ENCODE data around the gene ATXN7L2. TPM values are rescaled to one million over a fixed set of nuclear protein-coding genes. Genes with fewer than 3 reads are reported as not detected.
A peak's percentile ranks its signal among the peaks of the same experiment; 100 is the strongest.

Gene ATXN7L2
- total RNA-seq, 2 donors from 2014 or later = 2.7 to 3.3 TPM

DNA sequence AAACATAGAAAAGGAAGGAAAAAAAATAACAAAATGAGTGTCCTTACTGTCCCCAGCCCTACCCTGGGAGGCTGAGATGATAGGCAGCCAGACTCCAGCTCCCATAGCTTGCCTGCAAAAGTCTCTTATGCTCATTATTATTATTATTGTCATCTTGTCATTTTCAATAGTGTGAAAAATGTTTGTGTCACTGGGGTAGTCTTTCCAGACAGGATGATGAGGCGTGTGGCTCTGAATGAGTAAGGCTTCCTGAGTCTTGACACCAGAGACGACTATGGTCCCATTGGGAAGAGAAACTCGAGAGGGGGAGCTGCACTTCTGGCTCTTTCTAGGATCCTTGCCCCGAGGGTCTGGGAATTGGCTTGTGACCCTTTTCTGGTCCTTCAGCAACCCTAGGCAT lies 9.1 kb downstream of the ATXN7L2 start:
- intact Hi-C loops (cut with DNase I) = no loop called here

DNA sequence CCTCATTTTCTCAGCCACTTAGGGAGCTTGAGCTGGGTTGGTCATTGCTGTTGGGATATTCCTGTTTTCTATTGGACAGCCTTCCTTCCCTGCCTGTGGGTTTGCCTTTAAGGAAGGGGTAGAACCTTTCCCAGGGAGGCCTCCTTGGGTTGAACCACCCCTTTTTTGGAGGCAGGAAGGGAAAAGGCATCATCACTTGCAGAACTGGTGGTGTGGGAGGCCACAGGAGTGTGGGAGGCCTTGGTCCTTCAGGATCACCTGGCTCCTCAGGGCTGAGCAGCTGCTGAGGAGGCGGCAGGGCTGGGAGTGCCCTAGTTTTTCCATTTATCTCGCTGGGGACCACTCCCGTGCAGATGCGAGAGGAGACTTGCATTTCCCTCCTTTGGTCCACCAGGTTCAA lies 9.5 kb downstream of the ATXN7L2 start:
- intact Hi-C loops (cut with DNase I) = no loop called here
- no peak for DNase-seq (ENCODE audit: low spot score)

More for the DNA sequence above, 9.1 kb downstream of the ATXN7L2 start:
- DNase-seq (ENCODE audit: low spot score) = no peak

DNA sequence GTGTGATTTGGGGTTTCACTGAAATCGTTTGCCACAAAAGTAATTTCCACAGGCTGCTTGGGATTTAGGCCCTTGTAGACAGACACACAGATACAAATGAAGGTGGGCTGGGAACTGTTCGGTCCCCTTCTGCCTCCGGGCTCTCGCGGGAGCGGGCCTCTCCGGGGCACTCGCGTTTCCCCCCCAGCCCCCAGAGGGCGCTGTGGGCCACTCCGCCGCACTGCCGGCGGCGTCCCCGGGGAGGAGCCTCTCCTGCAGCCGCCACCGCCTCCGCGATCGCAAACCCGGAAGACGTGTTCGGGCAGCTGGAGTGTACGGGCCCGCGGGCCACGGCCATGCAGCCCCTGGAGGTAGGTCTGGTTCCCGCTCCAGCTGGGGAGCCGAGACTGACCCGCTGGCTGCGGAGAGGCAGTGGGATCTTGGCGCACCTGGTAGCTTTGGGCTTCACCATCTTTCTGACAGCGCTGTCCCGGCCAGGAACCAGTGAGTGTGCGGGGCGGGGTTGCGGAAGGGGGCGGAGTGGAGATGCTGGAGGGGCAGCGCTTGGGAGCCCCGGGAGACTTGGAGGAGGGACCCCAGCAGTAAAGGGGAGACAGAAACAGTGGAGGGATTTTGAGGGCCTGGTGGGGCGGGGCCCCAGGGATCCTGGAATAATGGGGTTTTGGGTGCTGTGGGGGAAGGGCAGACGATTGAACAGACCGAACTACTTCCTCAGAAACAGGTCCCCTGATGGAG lies 10.3 kb downstream of the ATXN7L2 start, which contains the start of gene CYB561D1:
Gene CYB561D1, plus strand, starts transcription at position 290 of the 735 bp plus-strand sequence. Its CDS starts 46 bp downstream, at position 336.
- intact Hi-C loops (cut with DNase I) = no loop called here
- peak; percentile 96 for DNase-seq (ENCODE audit: low spot score)

DNA sequence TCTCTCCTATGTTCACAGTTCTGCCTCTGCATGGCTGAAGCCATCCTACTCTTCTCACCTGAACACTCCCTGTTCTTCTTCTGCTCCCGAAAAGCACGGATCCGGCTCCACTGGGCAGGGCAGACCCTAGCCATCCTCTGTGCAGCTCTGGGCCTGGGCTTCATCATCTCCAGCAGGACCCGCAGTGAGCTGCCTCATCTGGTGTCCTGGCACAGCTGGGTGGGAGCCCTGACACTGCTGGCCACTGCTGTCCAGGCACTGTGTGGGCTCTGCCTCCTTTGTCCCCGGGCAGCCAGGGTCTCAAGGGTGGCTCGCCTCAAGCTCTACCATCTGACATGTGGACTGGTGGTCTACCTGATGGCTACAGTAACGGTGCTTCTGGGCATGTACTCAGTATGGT lies 12.0 kb downstream of the ATXN7L2 start:
- intact Hi-C loops (cut with DNase I) = loop anchor here in 1 of 2 donors (2.0 kb wide), 1 partner anchor 35 kb away; no protein-coding TSS in a partner anchor
- DNase-seq (ENCODE audit: low spot score) = no peak

DNA sequence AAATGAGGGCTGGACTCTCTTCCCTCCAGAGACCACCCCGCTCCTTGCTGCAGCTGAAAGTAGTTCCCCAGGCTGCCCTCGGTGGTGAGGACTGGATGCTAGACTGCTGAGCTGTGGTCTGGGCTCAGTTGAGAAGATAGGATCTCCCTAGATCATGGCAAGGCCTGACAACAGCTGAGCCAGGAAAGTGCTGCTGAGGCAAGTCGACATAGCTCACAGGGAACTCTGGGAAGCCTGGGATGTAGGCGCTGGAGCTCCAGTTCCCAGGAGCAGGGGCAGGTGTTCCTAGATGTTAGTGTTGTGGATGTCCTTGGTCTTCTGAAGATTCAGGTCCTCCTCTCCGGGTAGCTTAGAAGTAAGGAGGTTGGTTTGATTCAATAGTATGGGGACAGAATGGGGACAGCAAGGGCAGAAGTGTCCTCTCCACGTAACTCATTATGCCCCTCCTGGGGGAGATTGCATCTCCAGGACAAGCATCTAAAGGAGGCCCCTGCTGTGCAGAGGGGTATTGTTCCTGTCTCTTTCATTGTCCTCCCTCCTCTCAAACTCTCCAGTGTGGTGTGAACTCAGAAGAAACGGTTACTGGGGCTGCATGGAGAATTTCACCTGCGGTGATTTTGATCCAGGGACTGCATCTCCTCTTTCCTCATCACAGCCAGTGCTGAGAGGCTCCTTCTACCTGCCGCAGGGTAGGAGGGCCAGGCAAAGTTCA lies 13.9 kb downstream of the ATXN7L2 start:
- DNase-seq (ENCODE audit: low spot score) = no peak
- intact Hi-C loops (cut with DNase I) = loop anchor here in 1 of 2 donors (2.0 kb wide), 1 partner anchor 33 kb away; no protein-coding TSS in a partner anchor

DNA sequence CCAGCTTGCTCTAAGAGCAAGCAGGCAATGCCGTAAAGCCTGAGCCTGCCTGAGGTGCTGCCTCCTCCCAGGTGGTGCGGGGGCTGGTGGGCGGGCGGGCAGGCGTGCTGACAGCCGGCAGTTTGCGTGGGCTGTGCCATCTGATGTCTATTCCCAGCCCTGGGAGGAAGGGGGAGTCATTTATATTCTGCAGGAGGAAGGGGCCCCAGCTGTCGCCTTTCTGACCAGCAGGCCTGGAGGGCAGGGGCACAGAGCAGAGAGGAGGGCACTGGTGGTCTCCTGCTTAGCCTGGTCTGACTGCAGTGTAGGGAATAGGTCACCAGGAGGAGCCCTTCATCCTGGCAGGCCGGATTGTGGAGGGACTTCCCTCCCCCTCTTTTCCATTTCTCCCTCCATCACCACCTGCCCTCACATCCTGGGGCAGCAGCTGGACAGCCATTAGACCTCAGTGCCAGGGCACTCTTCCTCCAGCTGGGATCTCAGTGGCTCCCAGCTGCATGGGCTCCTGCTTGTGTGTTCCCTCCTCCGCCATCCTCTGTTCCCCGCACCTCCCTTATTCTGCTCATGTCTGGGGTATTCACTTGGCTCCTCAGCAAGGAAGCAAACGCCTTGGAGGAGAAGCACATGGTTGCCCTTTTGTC lies 14.6 kb downstream of the ATXN7L2 start:
- DNase-seq (ENCODE audit: low spot score) = no peak
- intact Hi-C loops (cut with DNase I) = no loop called here

DNA sequence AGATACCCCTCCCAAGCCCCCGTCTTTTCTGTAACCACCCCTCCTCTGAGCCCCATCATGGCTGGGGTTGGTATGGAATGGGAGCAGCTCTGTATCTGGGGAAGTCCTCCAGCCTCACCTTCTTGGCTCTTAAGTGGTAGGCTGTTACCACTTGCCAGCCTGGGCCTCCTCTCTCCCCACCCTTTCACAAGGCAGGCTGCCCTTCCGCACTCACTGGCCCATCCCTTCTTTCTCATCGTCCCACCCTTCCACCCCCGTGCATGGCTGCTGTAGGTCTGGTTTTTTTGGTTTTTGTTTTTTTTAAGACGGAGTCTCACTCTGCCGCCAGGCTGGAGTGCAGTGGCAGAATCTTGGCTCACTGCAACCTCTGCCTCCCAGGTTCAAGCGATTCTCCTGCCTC lies 15.4 kb downstream of the ATXN7L2 start:
- intact Hi-C loops (cut with DNase I) = loop anchor here in 1 of 2 donors (1.0 kb wide), 1 partner anchor 36 kb away; no protein-coding TSS in a partner anchor

DNA sequence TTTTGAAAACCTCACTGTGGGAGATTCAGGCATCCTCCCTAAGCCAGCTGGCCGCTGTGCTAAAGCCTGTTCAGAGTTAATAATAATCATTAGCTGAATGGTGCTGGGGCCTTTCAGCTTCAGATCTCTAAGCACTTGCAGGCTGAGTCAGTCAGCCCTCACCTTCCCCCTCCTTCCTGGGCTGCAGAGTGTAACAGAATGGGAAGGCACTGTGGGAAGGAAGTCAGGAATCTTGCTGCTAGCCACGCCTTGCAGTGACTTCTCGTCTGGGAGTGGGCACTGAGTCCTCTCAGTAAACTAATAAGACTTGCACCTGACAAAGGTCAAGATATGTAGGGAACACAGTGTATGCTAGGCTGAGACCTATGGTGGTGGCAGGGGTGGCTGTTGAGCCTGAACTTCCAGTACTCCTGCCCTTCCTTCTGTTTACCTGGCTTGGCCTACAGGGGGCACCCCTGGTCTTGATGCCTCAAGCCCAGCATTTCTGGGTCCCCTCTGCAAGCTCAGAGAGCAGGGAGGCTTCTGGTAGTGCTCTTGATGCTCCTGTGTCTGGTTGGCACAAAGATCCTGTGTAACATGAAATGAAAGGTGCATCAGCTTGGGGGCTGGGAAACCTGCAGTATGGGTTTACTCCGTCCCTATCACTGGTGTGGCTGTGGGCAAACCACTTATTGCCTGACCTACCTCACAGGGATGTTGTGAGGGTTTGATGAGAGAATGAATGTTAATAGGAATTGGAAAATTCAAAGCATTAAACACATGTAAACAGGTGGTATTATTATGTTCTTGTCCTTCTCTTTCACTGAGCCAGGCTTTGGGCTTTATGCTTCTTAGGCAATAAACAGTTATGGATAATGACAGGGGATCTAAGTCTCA lies 16.2 kb downstream of the ATXN7L2 start:
- intact Hi-C loops (cut with DNase I) = loop anchor here in 1 of 2 donors (1.0 kb wide), 1 partner anchor 35 kb away; no protein-coding TSS in a partner anchor
- no peak for DNase-seq (ENCODE audit: low spot score)

More for the DNA sequence above, 15.4 kb downstream of the ATXN7L2 start:
- DNase-seq (ENCODE audit: low spot score) = no peak

DNA sequence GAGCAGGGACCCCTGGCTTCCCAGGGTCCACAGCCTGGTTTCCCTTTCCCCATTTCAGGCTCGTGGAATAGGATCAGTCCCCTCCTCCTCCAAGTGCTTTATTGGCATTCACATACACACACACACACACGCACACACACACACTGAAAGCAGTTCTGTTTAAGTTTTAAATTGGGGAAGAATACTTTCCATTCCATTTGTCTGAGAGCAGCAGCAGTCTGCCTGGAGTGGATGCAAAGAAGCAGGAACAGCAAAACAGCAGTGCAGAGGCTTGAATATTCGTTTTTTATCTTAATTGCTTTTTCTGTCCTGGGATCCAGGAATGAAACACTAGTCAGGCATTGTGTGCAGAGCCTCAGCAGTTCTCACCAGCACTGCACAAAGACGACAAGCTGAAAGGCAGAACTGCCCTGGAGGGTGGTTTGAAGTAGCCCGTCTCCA lies 17.3 kb downstream of the ATXN7L2 start:
- intact Hi-C loops (cut with DNase I) = no loop called here
- no peak for DNase-seq (ENCODE audit: low spot score)

DNA sequence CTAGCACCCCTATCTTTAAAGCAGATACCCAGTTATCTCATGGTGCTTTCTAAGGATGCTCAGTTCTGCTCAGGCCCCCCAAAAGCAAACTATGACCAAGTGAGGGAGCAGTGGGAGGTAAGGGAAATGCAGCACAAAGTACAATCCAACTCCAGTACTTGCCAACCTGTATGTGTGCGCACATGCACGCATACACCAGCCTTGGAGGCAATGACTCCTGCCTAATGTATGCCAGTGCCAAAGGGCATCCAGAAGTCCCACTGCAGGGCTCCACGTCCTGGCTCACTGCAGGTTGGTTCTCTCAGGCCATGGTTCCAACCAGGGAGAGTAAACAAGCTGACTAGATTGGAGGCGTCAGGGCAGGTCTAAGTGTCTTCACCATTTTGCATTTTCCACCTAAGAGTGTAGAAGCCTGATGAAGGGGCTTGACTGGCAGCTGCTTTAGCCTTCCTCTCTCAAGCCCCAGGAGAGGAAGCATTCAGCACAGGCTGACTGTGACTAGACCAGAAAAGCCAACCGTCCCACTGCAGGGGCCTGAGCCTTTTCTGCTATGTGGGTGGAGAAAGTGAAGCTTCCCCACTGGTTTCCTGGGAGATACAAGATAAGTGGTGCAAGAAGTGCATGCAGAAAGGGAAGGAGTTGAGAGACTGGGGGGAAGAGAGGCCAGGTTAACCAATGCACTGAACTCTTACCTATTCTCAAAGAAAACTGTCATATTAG lies 18.1 kb downstream of the ATXN7L2 start:
- intact Hi-C loops (cut with DNase I) = no loop called here
- no peak for DNase-seq (ENCODE audit: low spot score)

DNA sequence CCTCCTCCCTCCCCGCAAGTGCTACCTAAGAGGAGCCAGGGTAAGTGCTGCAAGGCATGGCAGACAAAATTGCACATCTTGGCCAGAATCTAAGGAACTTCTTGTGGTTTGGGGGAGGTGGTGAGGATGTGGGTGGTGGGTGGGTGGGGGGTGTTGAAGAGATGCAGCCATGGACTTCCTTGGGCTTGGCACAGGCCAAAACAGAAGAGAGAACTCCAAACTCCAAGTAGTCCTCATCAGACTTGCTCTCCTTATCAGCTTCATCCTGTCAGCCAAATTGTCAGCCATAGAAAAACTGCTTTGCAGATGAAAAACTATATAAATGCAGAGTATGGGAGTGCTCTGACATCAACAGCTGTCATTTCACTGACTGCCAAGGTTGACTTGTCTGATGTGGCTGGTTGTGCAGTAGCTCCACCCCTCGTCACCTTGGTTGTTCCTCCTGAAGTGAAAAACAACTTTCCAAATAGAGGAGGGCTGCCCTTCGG lies 18.7 kb downstream of the ATXN7L2 start:
- intact Hi-C loops (cut with DNase I) = no loop called here
- DNase-seq (ENCODE audit: low spot score) = no peak

DNA sequence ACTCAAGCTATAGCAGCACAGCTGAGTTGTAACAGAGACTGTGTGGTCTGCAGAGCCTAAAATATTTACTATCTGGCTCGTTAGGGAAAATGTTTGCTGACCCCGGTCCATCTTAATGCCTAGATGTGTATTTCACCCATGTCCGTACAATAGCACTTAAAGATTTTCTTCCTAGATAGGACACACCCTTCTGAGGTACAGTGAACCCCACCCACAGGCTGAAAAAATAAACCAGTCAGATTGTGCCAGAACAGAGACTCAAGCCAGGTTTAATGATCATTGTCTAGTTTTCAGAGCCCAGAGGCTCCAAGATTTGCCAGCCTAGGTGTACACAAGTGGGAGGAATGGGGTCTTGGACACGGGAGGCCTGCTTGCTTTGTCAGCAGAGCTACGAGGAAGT lies 20.2 kb downstream of the ATXN7L2 start:
- no peak for DNase-seq (ENCODE audit: low spot score)
- intact Hi-C loops (cut with DNase I) = no loop called here

DNA sequence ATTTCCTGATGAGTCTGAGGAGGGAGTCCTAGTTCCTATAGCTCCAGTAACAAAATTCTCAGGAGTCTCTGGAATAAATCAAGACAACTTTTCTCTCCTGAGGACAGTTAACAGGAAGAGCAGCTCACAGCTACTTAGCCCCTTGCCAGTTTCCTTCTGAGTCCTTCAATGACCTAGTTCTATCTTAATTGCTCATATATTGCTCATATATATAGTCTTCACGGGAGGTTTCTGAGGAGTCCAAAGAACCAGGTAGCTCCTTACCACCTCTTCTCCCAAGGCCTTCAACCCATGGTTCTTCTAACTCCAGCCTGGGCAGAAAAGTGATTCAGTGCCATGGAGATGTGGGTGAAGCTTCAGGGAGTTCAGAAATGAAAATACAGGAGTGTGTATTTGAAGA lies 21.3 kb downstream of the ATXN7L2 start:
- no peak for DNase-seq (ENCODE audit: low spot score)
- intact Hi-C loops (cut with DNase I) = no loop called here

DNA sequence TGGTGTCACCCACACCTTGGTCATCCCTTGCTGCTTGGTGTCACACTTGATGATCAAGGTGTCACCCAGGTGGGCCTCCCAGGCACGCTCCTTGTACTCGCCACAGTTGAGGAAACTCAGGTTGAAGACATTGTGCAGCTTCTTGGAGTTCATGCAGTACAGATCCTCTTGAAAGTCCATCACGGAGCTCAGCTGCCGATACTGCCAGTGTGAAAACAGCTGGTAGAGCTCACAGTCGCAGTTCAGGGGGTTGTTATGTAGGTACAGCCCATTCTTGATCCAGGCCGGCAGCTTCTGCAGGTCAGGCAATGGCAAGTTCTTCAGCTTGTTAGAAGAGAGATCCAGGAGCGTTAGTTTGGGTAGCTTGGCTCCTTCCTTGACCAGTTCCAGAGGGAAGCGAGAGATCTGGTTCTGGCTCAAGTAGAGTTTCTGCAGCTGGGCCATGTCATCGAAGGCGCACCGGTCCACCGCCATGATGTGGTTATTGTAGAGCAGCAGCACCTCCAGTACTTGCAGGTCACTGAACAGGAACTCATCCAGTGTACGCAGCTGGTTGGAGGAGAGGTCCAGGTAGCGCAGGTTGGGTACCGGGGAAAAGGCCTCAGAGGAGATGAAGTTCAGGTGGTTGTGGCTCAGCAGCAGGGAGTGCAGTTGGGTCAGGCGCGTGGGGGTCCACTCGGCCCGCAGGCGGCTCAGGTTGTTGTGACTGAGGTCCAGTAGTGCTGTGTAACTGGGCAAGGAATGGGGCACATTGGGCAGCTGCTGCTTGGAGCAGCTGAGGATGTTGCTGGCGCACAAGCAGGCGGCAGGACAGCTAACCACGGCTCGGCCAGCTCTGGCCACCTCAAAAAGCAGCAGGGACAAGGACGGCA lies 24.5 kb downstream of the ATXN7L2 start:
- no peak for DNase-seq (ENCODE audit: low spot score)
- intact Hi-C loops (cut with DNase I) = no loop called here

DNA sequence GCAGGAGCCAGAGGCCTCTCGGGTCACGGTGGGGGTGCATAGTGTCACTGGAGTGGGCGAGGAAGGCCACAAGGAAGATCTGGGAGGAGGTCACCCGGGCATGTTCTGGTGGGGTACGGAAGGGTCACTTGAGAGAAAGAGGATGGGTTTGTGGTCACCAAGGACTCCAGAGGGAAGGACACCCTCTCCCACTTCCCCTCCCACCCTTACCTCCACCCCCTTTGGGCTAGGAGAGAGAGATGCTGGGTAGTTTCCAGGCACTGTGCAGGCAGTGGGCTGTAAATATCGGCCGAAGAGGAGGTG lies 25.1 kb downstream of the ATXN7L2 start:
- no peak for DNase-seq (ENCODE audit: low spot score)
- intact Hi-C loops (cut with DNase I) = no loop called here

DNA sequence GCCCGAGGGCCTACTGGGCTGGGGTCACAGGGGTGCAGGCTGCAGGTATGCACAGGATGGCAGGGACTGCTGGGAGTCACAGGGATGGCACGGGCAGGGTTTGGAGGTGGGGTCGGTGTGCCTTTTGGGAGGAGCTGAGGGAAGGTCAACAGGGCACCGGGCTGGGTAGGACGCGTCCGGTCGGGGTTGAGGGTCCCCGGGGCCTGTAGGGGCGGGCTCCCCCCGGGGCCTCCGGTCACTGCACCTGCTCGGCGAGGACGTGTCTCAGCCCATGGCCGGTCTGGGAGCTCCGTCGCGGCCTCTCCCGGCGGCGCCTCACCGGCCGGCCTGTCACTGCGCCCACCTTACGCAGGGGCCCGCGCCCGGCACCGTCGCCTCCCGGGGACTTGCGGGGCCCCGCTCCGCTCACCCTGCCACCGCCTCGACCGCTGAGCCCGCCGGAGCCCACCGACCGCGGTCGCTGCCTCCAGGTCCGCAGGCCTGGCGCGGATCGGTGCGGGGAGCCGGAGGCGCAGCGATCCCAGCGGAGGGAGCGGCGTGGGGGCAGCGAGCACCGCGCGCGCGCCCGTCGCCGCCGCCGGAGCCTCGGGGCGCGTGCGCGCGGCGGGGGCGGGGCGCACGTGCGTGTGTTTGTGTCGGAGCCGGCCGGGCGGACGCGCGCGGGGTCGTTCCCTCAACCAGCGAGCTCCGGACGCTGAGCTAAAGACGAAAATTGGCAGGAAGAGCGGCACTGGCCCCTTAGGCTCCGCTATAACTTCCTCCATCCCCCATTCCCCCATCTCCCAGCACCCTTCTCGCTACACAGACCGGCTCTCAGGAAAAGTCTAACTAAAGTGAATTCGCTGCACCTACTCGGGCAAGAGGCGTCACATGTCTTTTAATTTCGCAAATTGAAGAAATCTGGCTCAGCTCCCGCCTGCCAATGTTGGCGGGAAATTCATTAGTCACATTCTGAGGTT lies 25.8 kb downstream of the ATXN7L2 start, which contains the start of gene AMIGO1:
Gene AMIGO1, minus strand, starts transcription at position 552 of the 959 bp plus-strand sequence. CDS start 815 bp downstream, outside the sequence.
- intact Hi-C loops (cut with DNase I) = no loop called here
- DNase-seq (ENCODE audit: low spot score) = no peak
